Naive thymus-derived CD4-positive, alpha-beta T cell (primary cell): ENCODE results near the gene PDE3A. TPM values are rescaled to one million over a fixed set of nuclear protein-coding genes. Genes with fewer than 3 reads are reported as not detected.

ENCODE experiments used
- ATAC-seq: fragments of 150-1000 bp; cut with Tn5 transposase; 2 replicates; pipeline ENCODE4 v1.10.0; 2021; ENCODE audit warnings: mild to moderate bottlenecking, moderate library complexity
- CTCF ChIA-PET: fragments of 350-600 bp; sonication (Branson Sonifier 250); formaldehyde crosslinking; loops from one replicate; lab custom pipeline; 2021; ENCODE audit warnings: antibody characterized with exemption; lab: Charles Lee
- POLR2A ChIA-PET: fragments of 350-600 bp; sonication (Branson Sonifier 250); formaldehyde crosslinking; loops from one replicate; lab custom pipeline; 2021; ENCODE audit warnings: antibody characterized with exemption, inconsistent platforms; lab: Charles Lee
- DNase-seq, 9 donors: peaks; one replicate each; pipeline versions ENCODE4 v3.0.0 to v3.0.0-alpha.2; 2020 to 2022; ENCODE audit warnings: mixed read lengths in 1 of 9
- H3K27ac ChIP-seq: one replicate; pipeline ENCODE4 v1.7.0; 2013; ENCODE audit warnings: mild to moderate bottlenecking, low read depth, low read length, moderate library complexity
- H3K27me3 ChIP-seq, 2 donors: one replicate each; pipeline ENCODE4 v1.7.0; 2013; ENCODE audit warnings: low read length in 2 of 2, mild to moderate bottlenecking in 2 of 2, moderate library complexity in 2 of 2; ENCODE audit not compliant: control insufficient read depth in 2 of 2, insufficient read depth in 2 of 2
- H3K36me3 ChIP-seq, 3 experiments: 1 replicate in 2 of 3; 2 replicates in 1 of 3; pipeline ENCODE4 v1.7.0; 2013; ENCODE audit warnings: low read length in 3 of 3, mild to moderate bottlenecking in 3 of 3, moderate library complexity in 1 of 3; ENCODE audit not compliant: insufficient read depth in 3 of 3, control insufficient read depth in 2 of 3
- H3K4me1 ChIP-seq, 2 donors: one replicate each; pipeline ENCODE4 v1.7.0; 2013; ENCODE audit warnings: low read length in 2 of 2, mild to moderate bottlenecking in 2 of 2, moderate library complexity in 1 of 2; ENCODE audit not compliant: control insufficient read depth in 2 of 2, insufficient read depth in 2 of 2
- H3K4me3 ChIP-seq: 2 replicates; pipeline ENCODE4 v1.7.0; 2013; ENCODE audit warnings: mild to moderate bottlenecking, low read length
- H3K9me3 ChIP-seq, 3 experiments: 1 replicate in 2 of 3; 2 replicates in 1 of 3; pipeline ENCODE4 v1.7.0; 2013; ENCODE audit warnings: low read length in 3 of 3; ENCODE audit not compliant: control insufficient read depth in 2 of 3
- H3K27ac Mint-ChIP-seq, 9 donors: one replicate each; pipeline ENCODE4 v1.8.0; 2020 to 2022; ENCODE audit warnings: mixed read lengths in 9 of 9, mild to moderate bottlenecking in 8 of 9, moderate library complexity in 5 of 9, inconsistent platforms in 2 of 9
- H3K27me3 Mint-ChIP-seq, 5 donors: one replicate each; pipeline ENCODE4 v1.8.0; 2021 to 2022; ENCODE audit warnings: mixed read lengths in 5 of 5, mild to moderate bottlenecking in 1 of 5
- H3K36me3 Mint-ChIP-seq, 5 donors: one replicate each; pipeline ENCODE4 v1.8.0; 2020 to 2022; ENCODE audit warnings: mixed read lengths in 5 of 5, mild to moderate bottlenecking in 3 of 5, inconsistent platforms in 1 of 5
- H3K4me1 Mint-ChIP-seq, 7 donors: one replicate each; pipeline ENCODE4 v1.8.0; 2020 to 2022; ENCODE audit warnings: mixed read lengths in 7 of 7, mild to moderate bottlenecking in 3 of 7, inconsistent platforms in 1 of 7
- H3K4me3 Mint-ChIP-seq, 10 donors: one replicate each; pipeline ENCODE4 v1.8.0; 2020 to 2022; ENCODE audit warnings: mild to moderate bottlenecking in 10 of 10, mixed read lengths in 10 of 10, moderate library complexity in 6 of 10, inconsistent platforms in 2 of 10
- H3K9me3 Mint-ChIP-seq, 11 donors: one replicate each; pipeline ENCODE4 v1.8.0; 2020 to 2022; ENCODE audit warnings: mixed read lengths in 11 of 11, mild to moderate bottlenecking in 4 of 11, inconsistent platforms in 1 of 11, moderate library complexity in 1 of 11
- intact Hi-C, 2 donors: fragments of 100-400 bp; cut with micrococcal nuclease; formaldehyde crosslinking; loops; one replicate each; pipeline ENCODE4 v1.15.1; 2023
- polyA plus RNA-seq, 2 donors: library from polyadenylated mRNA; unstranded; fragments of 300-500 nt; fragmentation: Illumina TruSeq; gene quantifications; one replicate each; pipeline ENCODE4 v1.2.3, GENCODE V29; 2021
- total RNA-seq, 6 experiments: library from RNA in 5 of 6; stranded (reverse) in 5 of 6; gene quantifications; 1 replicate in 5 of 6; 2 replicates in 1 of 6; pipeline ENCODE4 v1.2.3 and lab custom pipeline; 2021 to 2026

PDE3A gene
- total and polyA plus RNA-seq, 7 experiments from 2014 or later, result 0.42 TPM; not detected in 6

GRCh38 chr12:20513189-20513588, 144.9 kb downstream of the PDE3A start:
- ATAC-seq (no peak), DNase-seq (no peak)
- intact Hi-C loops, result no loop called here
- Histone ChIP-seq H3K27me3 (no peaks in the 10 kb centered on the region), H3K27ac (no peak overlapping the region), H3K9me3 (no peaks in the 10 kb centered on the region), H3K4me1 (no peaks in the 10 kb centered on the region), H3K4me3 (no peak overlapping the region), H3K36me3 (no peaks in the 10 kb centered on the region)
- no peaks in the 10 kb centered on the region for H3K4me1 Mint-ChIP-seq
- POLR2A ChIA-PET, result no interaction called here
- H3K4me3 Mint-ChIP-seq, result no peak overlapping the region
- no peaks in the 10 kb centered on the region for H3K9me3 Mint-ChIP-seq
- no peaks in the 10 kb centered on the region for H3K27me3 Mint-ChIP-seq
- CTCF ChIA-PET, result no interaction called here
- no peaks in the 10 kb centered on the region for H3K36me3 Mint-ChIP-seq
- no peak overlapping the region for H3K27ac Mint-ChIP-seq

GRCh38 chr12:20514598-20514997, 146.3 kb downstream of the PDE3A start:
- no peak overlapping the region for H3K27ac ChIP-seq
- no peaks in the 10 kb centered on the region for H3K9me3 ChIP-seq
- Mint-ChIP-seq H3K4me1 (no peaks in the 10 kb centered on the region), H3K4me3 (no peak overlapping the region), H3K27me3 (no peaks in the 10 kb centered on the region), H3K27ac (no peak overlapping the region), H3K9me3 (peaks cover 0 to 3% (median 0%) of the 10 kb centered on the region in 11 donors), H3K36me3 (no peaks in the 10 kb centered on the region)
- no peak overlapping the region for H3K4me3 ChIP-seq
- H3K4me1 ChIP-seq, result no peaks in the 10 kb centered on the region
- POLR2A ChIA-PET, result no interaction called here
- intact Hi-C loops, result no loop called here
- DNase-seq, result no peak
- CTCF ChIA-PET, result no interaction called here
- no peak for ATAC-seq
- H3K27me3 ChIP-seq, result no peaks in the 10 kb centered on the region
- H3K36me3 ChIP-seq, result no peaks in the 10 kb centered on the region

GRCh38 chr12:20520532-20520931, 152.2 kb downstream of the PDE3A start:
- no peaks in the 10 kb centered on the region for H3K36me3 ChIP-seq
- H3K4me3 ChIP-seq, result no peak overlapping the region
- intact Hi-C loops, result no loop called here
- Mint-ChIP-seq H3K36me3 (no peaks in the 10 kb centered on the region), H3K9me3 (peaks cover 0 to 6% (median 0%) of the 10 kb centered on the region in 11 donors), H3K27ac (no peak overlapping the region), H3K4me1 (no peaks in the 10 kb centered on the region), H3K27me3 (no peaks in the 10 kb centered on the region), H3K4me3 (no peak overlapping the region)
- no peaks in the 10 kb centered on the region for H3K9me3 ChIP-seq
- DNase-seq, result no peak
- H3K27me3 ChIP-seq, result no peaks in the 10 kb centered on the region
- H3K4me1 ChIP-seq, result no peaks in the 10 kb centered on the region
- H3K27ac ChIP-seq, result no peak overlapping the region
- ChIA-PET POLR2A (no interaction called here), CTCF (no interaction called here)
- no peak for ATAC-seq

- Histone ChIP-seq H3K27ac (no peak overlapping the region), H3K4me3 (no peak overlapping the region), H3K36me3 (no peaks in the 10 kb centered on the region), H3K4me1 (no peaks in the 10 kb centered on the region), H3K27me3 (no peaks in the 10 kb centered on the region), H3K9me3 (no peaks in the 10 kb centered on the region)
- Mint-ChIP-seq H3K4me3 (no peak overlapping the region), H3K36me3 (no peaks in the 10 kb centered on the region), H3K27ac (no peak overlapping the region), H3K4me1 (no peaks in the 10 kb centered on the region), H3K9me3 (peaks cover 0 to 6% (median 0%) of the 10 kb centered on the region in 11 donors), H3K27me3 (no peaks in the 10 kb centered on the region)
- DNase-seq (no peak), ATAC-seq (no peak)
- POLR2A ChIA-PET, result no interaction called here
- intact Hi-C loops, result no loop called here
- CTCF ChIA-PET, result no interaction called here
Observed at GRCh38 chr12:20523658-20524057, 155.3 kb downstream of the PDE3A start.

- Mint-ChIP-seq H3K27ac (no peak overlapping the region), H3K9me3 (peaks cover 0 to 6% (median 0%) of the 10 kb centered on the region in 11 donors), H3K4me3 (no peak overlapping the region), H3K27me3 (no peaks in the 10 kb centered on the region), H3K36me3 (no peaks in the 10 kb centered on the region), H3K4me1 (no peaks in the 10 kb centered on the region)
- intact Hi-C loops, result no loop called here
- no peaks in the 10 kb centered on the region for H3K36me3 ChIP-seq
- no peak overlapping the region for H3K27ac ChIP-seq
- H3K4me1 ChIP-seq, result no peaks in the 10 kb centered on the region
- CTCF ChIA-PET, result no interaction called here
- no peaks in the 10 kb centered on the region for H3K9me3 ChIP-seq
- no peak overlapping the region for H3K4me3 ChIP-seq
- ATAC-seq (no peak), DNase-seq (no peak)
- H3K27me3 ChIP-seq, result no peaks in the 10 kb centered on the region
- POLR2A ChIA-PET, result no interaction called here
Observed at GRCh38 chr12:20524113-20524512, 155.8 kb downstream of the PDE3A start.

- Histone ChIP-seq H3K4me3 (no peak overlapping the region), H3K27me3 (no peaks in the 10 kb centered on the region), H3K27ac (no peak overlapping the region), H3K4me1 (no peaks in the 10 kb centered on the region), H3K36me3 (no peaks in the 10 kb centered on the region), H3K9me3 (no peaks in the 10 kb centered on the region)
- Mint-ChIP-seq H3K36me3 (no peaks in the 10 kb centered on the region), H3K4me3 (no peak overlapping the region), H3K4me1 (no peaks in the 10 kb centered on the region), H3K9me3 (peaks cover 0 to 4% (median 0%) of the 10 kb centered on the region in 11 donors), H3K27ac (no peak overlapping the region), H3K27me3 (no peaks in the 10 kb centered on the region)
- ATAC-seq, result no peak
- no peak for DNase-seq
- POLR2A ChIA-PET, result no interaction called here
- intact Hi-C loops, result no loop called here
- CTCF ChIA-PET, result no interaction called here
Observed at GRCh38 chr12:20525064-20525610, 156.8 kb downstream of the PDE3A start.

GRCh38 chr12:20527417-20528163, 159.3 kb downstream of the PDE3A start:
- ATAC-seq (no peak), DNase-seq (no peak)
- POLR2A ChIA-PET, result no interaction called here
- no peaks in the 10 kb centered on the region for H3K4me1 Mint-ChIP-seq
- no peaks in the 10 kb centered on the region for H3K36me3 Mint-ChIP-seq
- H3K36me3 ChIP-seq, result no peaks in the 10 kb centered on the region
- no peak overlapping the region for H3K27ac ChIP-seq
- no peaks in the 10 kb centered on the region for H3K27me3 Mint-ChIP-seq
- no peaks in the 10 kb centered on the region for H3K9me3 ChIP-seq
- intact Hi-C loops, result no loop called here
- no peaks in the 10 kb centered on the region for H3K4me1 ChIP-seq
- H3K4me3 ChIP-seq, result no peak overlapping the region
- no peak overlapping the region for H3K4me3 Mint-ChIP-seq
- no peaks in the 10 kb centered on the region for H3K27me3 ChIP-seq
- no peak overlapping the region for H3K27ac Mint-ChIP-seq
- CTCF ChIA-PET, result no interaction called here
- peaks cover 0 to 4% (median 0%) of the 10 kb centered on the region in 11 donors for H3K9me3 Mint-ChIP-seq
